ENCODE measurements around the gene MYL11.

Gene MYL11

GRCh38 chr16:30399435-30400186, 25.0 kb downstream of the MYL11 start:
- peaks cover 31% of the 10 kb centered on the region for H3K27me3 Mint-ChIP-seq
- H3K4me1 Mint-ChIP-seq = peaks cover 41% of the 10 kb centered on the region
- peak overlapping the region; percentile 78 for H3K4me3 Mint-ChIP-seq
- no peaks in the 10 kb centered on the region for H3K9me3 Mint-ChIP-seq
- DNase-seq = no peak
- CTCF ChIA-PET = interaction anchor here (1.6 kb wide), 1 partner anchor 10 kb away, joined by 7 read pairs; no protein-coding TSS in a partner anchor
- peak overlapping the region; percentile 42 for H3K27ac Mint-ChIP-seq
- peaks cover 24% of the 10 kb centered on the region for H3K36me3 Mint-ChIP-seq

- DNase-seq = no peak
- peaks cover 33% of the 10 kb centered on the region for H3K4me1 Mint-ChIP-seq
- H3K36me3 Mint-ChIP-seq = peaks cover 17% of the 10 kb centered on the region
- peaks cover 34% of the 10 kb centered on the region for H3K27me3 Mint-ChIP-seq
- peak overlapping the region; percentile 78 for H3K4me3 Mint-ChIP-seq
- H3K9me3 Mint-ChIP-seq = no peaks in the 10 kb centered on the region
- CTCF ChIA-PET = interaction anchor here (1.1 kb wide), 1 partner anchor 19 kb away, joined by 4 read pairs; no protein-coding TSS in a partner anchor
- no peak overlapping the region for H3K27ac Mint-ChIP-seq
These were observed 27.3 kb downstream of the MYL11 start for GRCh38 chr16:30401768-30402425.

- Mint-ChIP-seq H3K4me3 (peak overlapping the region; percentile 81), H3K27me3 (peaks cover 25% of the 10 kb centered on the region), H3K4me1 (peaks cover 26% of the 10 kb centered on the region), H3K36me3 (peaks cover 2% of the 10 kb centered on the region), H3K27ac (peak overlapping the region; percentile 88), H3K9me3 (no peaks in the 10 kb centered on the region)
- DNase-seq = no peak
- CTCF ChIA-PET = interaction anchor here (0.9 to 1.7 kb wide), 8 partner anchors 11 to 314 kb away, joined by 3 to 6 read pairs (median 4); partner anchors contain the start of gene ZNF48
These were observed 32.1 kb downstream of the MYL11 start for GRCh38 chr16:30406795-30407101.

GRCh38 chr16:30407102-30407803, 32.7 kb downstream of the MYL11 start, which contains the start of gene ZNF771:
TSS of gene ZNF771 (plus strand) at chr16:30407606. CDS start at chr16:30408054, 448 bp downstream.
- CTCF ChIA-PET = interaction anchor here (0.9 to 1.7 kb wide), 9 partner anchors 10 to 315 kb away, joined by 3 to 6 read pairs (median 3); partner anchors contain the start of gene ZNF48
- Mint-ChIP-seq H3K4me1 (peaks cover 30% of the 10 kb centered on the region), H3K4me3 (peak within 1 kb of the TSS; percentile 81), H3K9me3 (no peaks in the 10 kb centered on the region), H3K27me3 (peaks cover 23% of the 10 kb centered on the region), H3K27ac (peak within 1 kb of the TSS; percentile 88), H3K36me3 (peaks cover 7% of the 10 kb centered on the region)
- peak; percentile 94 for DNase-seq

DNA sequence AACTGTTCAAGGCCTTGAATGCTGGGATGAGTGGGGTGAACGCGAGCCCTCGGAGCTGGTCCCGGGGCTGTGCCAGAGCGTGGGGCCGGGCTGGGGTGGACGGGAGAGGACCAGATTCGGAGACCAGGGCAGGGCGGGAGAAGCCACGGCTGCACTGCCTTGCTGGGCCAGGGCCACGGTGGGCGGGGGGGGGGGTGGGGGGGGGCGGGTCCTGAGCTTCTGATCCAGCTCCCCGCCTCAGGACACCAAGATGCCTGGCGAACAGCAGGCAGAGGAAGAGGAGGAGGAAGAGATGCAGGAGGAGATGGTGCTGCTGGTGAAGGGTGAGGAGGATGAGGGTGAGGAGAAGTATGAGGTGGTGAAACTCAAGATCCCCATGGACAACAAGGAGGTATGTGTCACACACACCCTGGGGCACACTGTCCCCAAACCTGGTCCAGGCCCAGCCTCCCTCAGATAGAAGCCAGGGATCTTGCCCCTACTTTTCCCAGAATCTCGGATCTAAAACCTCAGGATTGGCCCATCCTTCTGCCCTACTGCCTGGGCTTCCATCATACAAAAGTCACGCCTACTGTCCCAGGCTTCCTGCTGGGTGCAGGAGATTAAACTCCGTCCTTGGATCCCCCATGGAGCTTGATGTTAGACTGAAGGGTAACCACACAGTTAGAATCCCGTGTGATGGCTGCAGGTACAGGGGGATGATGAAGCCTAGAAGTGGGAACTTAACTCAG, 33.4 kb downstream of the MYL11 start:
- peak overlapping the region; percentile 81 for H3K4me3 Mint-ChIP-seq
- peaks cover 16% of the 10 kb centered on the region for H3K27me3 Mint-ChIP-seq
- peaks cover 8% of the 10 kb centered on the region for H3K36me3 Mint-ChIP-seq
- H3K4me1 Mint-ChIP-seq = peaks cover 31% of the 10 kb centered on the region
- H3K9me3 Mint-ChIP-seq = no peaks in the 10 kb centered on the region
- peak overlapping the region; percentile 71 for H3K27ac Mint-ChIP-seq
- no peak for DNase-seq
- CTCF ChIA-PET = interaction anchor here (1.0 to 2.5 kb wide), 11 partner anchors 10 to 316 kb away, joined by 3 to 19 read pairs (median 4); partner anchors contain the start of genes TBX6 and ZNF48

- CTCF ChIA-PET = interaction anchor here (0.6 to 2.5 kb wide), 29 partner anchors 9 to 377 kb away, joined by 3 to 19 read pairs (median 4); partner anchors contain the start of genes CD2BP2, TBX6, ZNF48 and ZNF688
- H3K27ac Mint-ChIP-seq = no peak overlapping the region
These were observed 34.8 kb downstream of the MYL11 start for GRCh38 chr16:30409125-30410060.

GRCh38 chr16:30413112-30413806, 38.7 kb downstream of the MYL11 start:
- Mint-ChIP-seq H3K36me3 (peaks cover 16% of the 10 kb centered on the region), H3K4me1 (peaks cover 38% of the 10 kb centered on the region), H3K27me3 (no peaks in the 10 kb centered on the region), H3K9me3 (no peaks in the 10 kb centered on the region), H3K4me3 (no peak overlapping the region), H3K27ac (no peak overlapping the region)
- DNase-seq = no peak
- CTCF ChIA-PET = no interaction called here

More at GRCh38 chr16:30409125-30410060, 34.8 kb downstream of the MYL11 start:
- Mint-ChIP-seq H3K4me1 (peaks cover 31% of the 10 kb centered on the region), H3K27me3 (peaks cover 5% of the 10 kb centered on the region), H3K9me3 (no peaks in the 10 kb centered on the region), H3K36me3 (peaks cover 14% of the 10 kb centered on the region), H3K4me3 (no peak overlapping the region)
- peak; percentile 95 for DNase-seq

DNA sequence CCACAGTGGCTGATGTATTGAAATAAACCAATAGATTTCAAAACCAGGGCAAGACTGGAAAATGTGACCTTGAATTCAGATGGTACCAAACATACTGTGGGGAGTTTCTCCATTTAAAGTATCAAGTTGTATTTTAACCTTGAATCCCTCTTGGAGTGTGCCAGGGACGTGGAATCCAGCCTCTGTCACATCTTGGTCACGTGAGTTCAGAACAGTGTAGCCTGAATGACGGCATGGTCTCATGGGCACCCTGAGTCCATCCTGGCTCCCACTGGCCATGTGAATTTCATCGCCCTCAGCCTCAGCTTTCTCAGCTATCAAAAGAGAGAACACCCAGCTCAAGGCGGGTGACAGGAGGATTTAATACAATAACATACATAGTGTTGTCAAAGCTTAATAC, 39.6 kb downstream of the MYL11 start:
- no peak overlapping the region for H3K4me3 Mint-ChIP-seq
- H3K27ac Mint-ChIP-seq = no peak overlapping the region
- H3K9me3 Mint-ChIP-seq = no peaks in the 10 kb centered on the region
- peaks cover 37% of the 10 kb centered on the region for H3K4me1 Mint-ChIP-seq
- no peaks in the 10 kb centered on the region for H3K27me3 Mint-ChIP-seq
- CTCF ChIA-PET = interaction anchor here (1.1 to 1.2 kb wide), 2 partner anchors 16 to 202 kb away, joined by 3 to 4 read pairs; partner anchors contain the start of gene DCTPP1
- no peak for DNase-seq
- peaks cover 16% of the 10 kb centered on the region for H3K36me3 Mint-ChIP-seq

DNA sequence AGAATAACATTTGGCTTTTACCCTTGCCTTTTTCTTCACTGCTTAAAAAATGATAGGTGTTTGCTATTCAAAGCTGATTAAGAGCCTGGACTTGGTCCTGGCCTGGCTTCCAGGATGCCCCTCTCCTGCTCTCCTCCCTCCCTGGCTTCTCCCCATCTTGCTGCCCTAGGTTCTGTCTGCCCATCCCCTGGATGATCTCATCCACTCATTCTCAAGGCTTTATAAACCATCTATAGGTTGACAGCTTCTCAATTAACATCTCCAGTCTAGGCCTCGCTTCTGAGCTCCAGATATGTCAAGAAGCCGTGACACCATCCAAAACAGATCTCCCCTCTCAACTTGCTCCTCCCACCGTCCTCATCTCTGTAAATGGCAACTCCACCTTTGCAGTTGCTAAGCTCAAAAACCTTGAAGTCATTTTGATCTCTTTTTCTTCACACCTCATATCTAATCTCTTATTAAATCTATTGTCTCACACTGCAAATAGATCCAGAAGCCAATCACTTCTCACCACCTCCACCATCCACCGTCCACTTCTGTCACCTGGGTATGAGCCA, 41.5 kb downstream of the MYL11 start:
- H3K27ac Mint-ChIP-seq = peak overlapping the region; percentile 55
- H3K9me3 Mint-ChIP-seq = no peaks in the 10 kb centered on the region
- no peak for DNase-seq
- H3K27me3 Mint-ChIP-seq = no peaks in the 10 kb centered on the region
- CTCF ChIA-PET = interaction anchor here (0.7 to 1.3 kb wide), 2 partner anchors 182 to 273 kb away, joined by 3 to 4 read pairs; no protein-coding TSS in a partner anchor
- peaks cover 24% of the 10 kb centered on the region for H3K36me3 Mint-ChIP-seq
- H3K4me1 Mint-ChIP-seq = peaks cover 38% of the 10 kb centered on the region
- H3K4me3 Mint-ChIP-seq = peak overlapping the region; percentile 3

DNA sequence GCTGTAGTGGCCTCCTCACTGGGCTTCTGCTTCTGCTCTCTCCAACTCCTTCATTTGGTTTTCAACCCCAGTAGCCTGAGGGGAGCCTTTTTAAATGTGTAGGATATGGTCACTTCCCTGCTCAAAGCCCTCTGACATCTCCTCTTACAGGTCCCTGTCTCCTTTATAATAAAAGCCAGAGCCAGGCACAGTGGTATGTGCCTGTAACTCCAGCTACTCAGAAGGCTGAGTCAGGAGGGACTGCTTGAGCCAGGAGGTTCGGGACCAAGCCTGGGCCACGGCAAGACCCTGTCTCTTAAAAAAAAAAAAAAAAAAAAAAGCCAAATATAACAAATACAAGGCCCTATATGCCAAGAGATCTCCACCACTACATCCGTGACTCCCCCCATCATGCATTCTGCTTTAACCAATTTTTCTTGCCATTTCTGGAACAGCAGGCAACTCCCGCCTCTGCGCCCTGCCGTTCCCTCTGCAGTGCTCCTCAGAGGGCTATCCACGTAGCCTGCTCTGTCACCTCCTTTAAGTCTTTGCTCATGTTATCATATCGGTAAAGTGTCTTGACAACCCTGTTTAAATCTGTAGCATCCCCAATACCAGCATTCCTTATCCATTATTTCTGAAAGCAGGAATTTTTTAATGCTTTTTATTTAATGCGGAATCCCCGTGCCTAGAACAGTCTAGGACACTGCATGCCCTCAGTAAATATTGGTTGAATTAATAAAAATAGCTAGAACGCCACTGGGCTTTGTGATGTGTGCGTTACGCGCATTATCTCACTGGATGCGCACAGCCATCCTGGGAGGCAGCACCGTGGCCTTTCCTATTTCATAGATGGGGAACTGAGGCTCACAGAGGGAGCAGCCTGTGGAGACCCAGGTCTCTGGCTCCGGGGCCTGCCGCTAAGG, 42.3 kb downstream of the MYL11 start:
- DNase-seq = no peak
- Mint-ChIP-seq H3K27me3 (no peaks in the 10 kb centered on the region), H3K4me3 (peak overlapping the region; percentile 45), H3K27ac (peak overlapping the region; percentile 45), H3K36me3 (peaks cover 28% of the 10 kb centered on the region), H3K4me1 (peaks cover 39% of the 10 kb centered on the region), H3K9me3 (no peaks in the 10 kb centered on the region)
- CTCF ChIA-PET = interaction anchor here (0.7 to 1.4 kb wide), 5 partner anchors 7 to 274 kb away, joined by 3 to 14 read pairs (median 4); partner anchors contain the start of genes DCTPP1 and ZNF771

Data from activated naive CD4-positive, alpha-beta T cell treated with anti-CD3 and anti-CD28 coated beads, Interleukin-2, amount 10 ng/mL, durations not matched to agents 7 days and 5 days (primary cell).